ENCODE measurements around the gene HEPHL1.

The HEPHL1 gene

GRCh38 chr11:94125407-94126115 lies 104.4 kb downstream of the HEPHL1 start:
- intact Hi-C loops (cut with DNase I): no loop called here
- no peak for DNase-seq

- DNase-seq: no peak
- intact Hi-C loops (cut with DNase I): no loop called here
Observed at GRCh38 chr11:94127638-94128037, 106.5 kb downstream of the HEPHL1 start.

GRCh38 chr11:94128291-94128745 lies 107.2 kb downstream of the HEPHL1 start:
- DNase-seq: peak in 17 of 42 donors; percentile 14 to 66 (median 44)
- intact Hi-C loops (cut with DNase I): no loop called here

GRCh38 chr11:94128746-94129511 lies 107.8 kb downstream of the HEPHL1 start, which contains the start of gene PANX1:
Gene PANX1, plus strand, starts transcription at chr11:94128841. Its CDS starts 472 bp downstream, at chr11:94129313.
- DNase-seq: peak; percentile 30 to 87 (median 75)
- intact Hi-C loops (cut with DNase I): no loop called here

GRCh38 chr11:94129512-94130297 lies 108.6 kb downstream of the HEPHL1 start:
- peak in 5 of 42 donors; percentile 28 to 63 (median 42) for DNase-seq
- intact Hi-C loops (cut with DNase I): no loop called here

GRCh38 chr11:94130298-94131046 lies 109.3 kb downstream of the HEPHL1 start:
- peak in 1 of 42 donors; percentile 37 for DNase-seq
- intact Hi-C loops (cut with DNase I): no loop called here

GRCh38 chr11:94131047-94131717 lies 110.0 kb downstream of the HEPHL1 start:
- intact Hi-C loops (cut with DNase I): no loop called here
- peak in 1 of 42 donors; percentile 34 for DNase-seq

GRCh38 chr11:94131718-94132115 lies 110.6 kb downstream of the HEPHL1 start:
- DNase-seq: peak in 1 of 42 donors; percentile 35
- intact Hi-C loops (cut with DNase I): no loop called here

- no peak for DNase-seq
- intact Hi-C loops (cut with DNase I): no loop called here
Observed at GRCh38 chr11:94132152-94132558, 111.0 kb downstream of the HEPHL1 start.

- no peak for DNase-seq
- intact Hi-C loops (cut with DNase I): no loop called here
Observed at GRCh38 chr11:94132823-94133408, 111.8 kb downstream of the HEPHL1 start.

- intact Hi-C loops (cut with DNase I): no loop called here
- no peak for DNase-seq
Observed at GRCh38 chr11:94133752-94134151, 112.6 kb downstream of the HEPHL1 start.

GRCh38 chr11:94134651-94135512 lies 113.7 kb downstream of the HEPHL1 start:
- intact Hi-C loops (cut with DNase I): no loop called here
- DNase-seq: peak in 16 of 42 donors; percentile 9 to 64 (median 38)

- intact Hi-C loops (cut with DNase I): no loop called here
- DNase-seq: no peak
Observed at GRCh38 chr11:94139416-94139815, 118.3 kb downstream of the HEPHL1 start.

- intact Hi-C loops (cut with DNase I): no loop called here
- no peak for DNase-seq
Observed at GRCh38 chr11:94140154-94140655, 119.1 kb downstream of the HEPHL1 start.

- intact Hi-C loops (cut with DNase I): no loop called here
Observed at GRCh38 chr11:94141511-94142307, 120.6 kb downstream of the HEPHL1 start.

More at GRCh38 chr11:94141511-94142307, 120.6 kb downstream of the HEPHL1 start:
- no peak for DNase-seq
